IMR-90 (cell line): ENCODE measurements around the gene APBB3. TPM values are rescaled to one million over a fixed set of nuclear protein-coding genes. Genes with fewer than 3 reads are reported as not detected.

Experiments used
- ATAC-seq: fragments of 200-7000 bp; cut with Tn5 transposase; 2 replicates; pipeline ENCODE4 v1.9.1; 2020; ENCODE audit warnings: low read depth, mild to moderate bottlenecking, moderate library complexity
- BruUV-seq: library from RNA; stranded (reverse); fragments of 400-500 nt; replicated peaks from 2 replicates; lab custom pipeline; 2021; lab: Mats Ljungman, UMichigan
- CTCF ChIA-PET: fragments of 300-600 bp; formaldehyde crosslinking; extraction: SDS; loops from one replicate; lab custom pipeline; 2021; ENCODE audit warnings: antibody characterized with exemption; lab: Yijun Ruan, JAX
- POLR2A ChIA-PET: fragments of 300-600 bp; sonication (Branson Sonifier 250); formaldehyde crosslinking; loops from one replicate; lab custom pipeline; 2022; ENCODE audit warnings: antibody characterized with exemption; ENCODE audit not compliant: unreplicated experiment; lab: Charles Lee
- DNase-seq: peaks from one replicate; pipeline ENCODE4 v3.0.0; 2013
- H2AFZ ChIP-seq: replicated peaks from 2 replicates; pipeline ENCODE3; 2013; ENCODE audit warnings: low read length, mild to moderate bottlenecking; ENCODE audit not compliant: poor library complexity
- H2AK5ac ChIP-seq: 2 replicates; pipeline ENCODE4 v1.6.1; 2013; ENCODE audit warnings: low read depth, low read length, inconsistent platforms
- H2AK9ac ChIP-seq: replicated peaks from 2 replicates; pipeline ENCODE3; 2013; ENCODE audit warnings: mild to moderate bottlenecking, low read depth, low read length, moderate library complexity; ENCODE audit not compliant: poor library complexity
- H2BK120ac ChIP-seq: 2 replicates; pipeline ENCODE4 v1.6.1; 2013; ENCODE audit warnings: low read depth, low read length, inconsistent platforms
- H2BK15ac ChIP-seq: 3 replicates; pipeline ENCODE4 v1.6.1; 2013; ENCODE audit warnings: low read depth, low read length, inconsistent platforms
- H2BK20ac ChIP-seq: 2 replicates; pipeline ENCODE4 v1.6.1; 2013; ENCODE audit warnings: low read depth, mild to moderate bottlenecking, inconsistent platforms, low read length, moderate library complexity
- H2BK5ac ChIP-seq: 2 replicates; pipeline ENCODE4 v1.6.1; 2013; ENCODE audit warnings: mild to moderate bottlenecking, low read depth, low read length, inconsistent platforms; ENCODE audit not compliant: poor library complexity, severe bottlenecking
- H3K14ac ChIP-seq: replicated peaks from 2 replicates; pipeline ENCODE4 v1.6.1; 2013; ENCODE audit warnings: low read depth, low read length, inconsistent platforms
- H3K18ac ChIP-seq: 2 replicates; pipeline ENCODE4 v1.6.1; 2013; ENCODE audit warnings: low read depth, low read length, control low read depth
- H3K23ac ChIP-seq: 2 replicates; pipeline ENCODE4 v1.6.1; 2013; ENCODE audit warnings: low read depth, low read length, inconsistent platforms
- H3K27ac ChIP-seq: 2 replicates; pipeline ENCODE4 v1.5.1; 2013; ENCODE audit warnings: mild to moderate bottlenecking, control low read depth, low read length; ENCODE audit not compliant: insufficient read depth
- H3K27me3 ChIP-seq: 2 replicates; pipeline ENCODE4 v1.6.1; 2013; ENCODE audit warnings: low read length; ENCODE audit not compliant: control insufficient read depth, insufficient read depth
- H3K36me3 ChIP-seq: 2 replicates; pipeline ENCODE4 v1.6.1; 2013; ENCODE audit warnings: low read length, mixed read lengths; ENCODE audit not compliant: control insufficient read depth, insufficient read depth
- H3K4ac ChIP-seq: 2 replicates; pipeline ENCODE4 v1.6.1; 2013; ENCODE audit warnings: low read depth, low read length, inconsistent platforms
- H3K4me1 ChIP-seq: 2 replicates; pipeline ENCODE4 v1.6.1; 2013; ENCODE audit warnings: low read length, mixed read lengths; ENCODE audit not compliant: control insufficient read depth, insufficient read depth
- H3K4me2 ChIP-seq: 2 replicates; pipeline ENCODE4 v1.6.1; 2013; ENCODE audit warnings: low read depth, mild to moderate bottlenecking, control low read depth, low read length, moderate library complexity
- H3K4me3 ChIP-seq: 2 replicates; pipeline ENCODE4 v1.5.1; 2013; ENCODE audit warnings: low read depth, mild to moderate bottlenecking, control low read depth, low read length, moderate library complexity; ENCODE audit not compliant: insufficient read depth
- H3K56ac ChIP-seq: 2 replicates; pipeline ENCODE4 v1.6.1; 2013; ENCODE audit warnings: low read length, inconsistent platforms; ENCODE audit not compliant: insufficient read depth; ENCODE audit errors: extremely low read depth
- H3K79me1 ChIP-seq, 2 experiments: 2 replicates each; pipeline ENCODE4 v1.6.1; 2013; ENCODE audit warnings: low read length in 2 of 2, inconsistent platforms in 1 of 2, low read depth in 1 of 2
- H3K9ac ChIP-seq: 2 replicates; pipeline ENCODE4 v1.6.1; 2013; ENCODE audit warnings: low read depth, low read length, control low read depth
- H3K9me1 ChIP-seq: 2 replicates; pipeline ENCODE4 v1.6.1; 2013; ENCODE audit warnings: low read length, inconsistent platforms; ENCODE audit not compliant: insufficient read depth
- H3K9me3 ChIP-seq: 2 replicates; pipeline ENCODE4 v1.6.1; 2013; ENCODE audit warnings: low read length; ENCODE audit not compliant: control insufficient read depth, insufficient read depth
- H4K20me1 ChIP-seq: 2 replicates; pipeline ENCODE4 v1.6.1; 2013; ENCODE audit warnings: low read length, inconsistent platforms; ENCODE audit not compliant: insufficient read depth
- H4K5ac ChIP-seq: 2 replicates; pipeline ENCODE4 v1.6.1; 2013; ENCODE audit warnings: mild to moderate bottlenecking, low read depth, low read length, control low read depth
- H4K8ac ChIP-seq, 2 experiments: 2 replicates each; pipeline ENCODE4 v1.6.1; 2013; ENCODE audit warnings: low read depth in 2 of 2, low read length in 2 of 2, control low read depth in 1 of 2, inconsistent platforms in 1 of 2
- H4K91ac ChIP-seq: 2 replicates; pipeline ENCODE4 v1.6.1; 2013; ENCODE audit warnings: low read depth, low read length, inconsistent platforms; ENCODE audit not compliant: insufficient read depth
- BHLHE40 ChIP-seq: fragments of 150-350 bp; IDR thresholded peaks from 2 replicates; pipeline ENCODE4 v1.6.1; 2016; ENCODE audit warnings: mild to moderate bottlenecking, low read depth, low read length
- CEBPB ChIP-seq: IDR thresholded peaks from 2 replicates; pipeline ENCODE4 v1.6.1; 2012; ENCODE audit warnings: low read depth, low read length, improper control_type of control experiment
- CHD1 ChIP-seq: IDR thresholded peaks from 2 replicates; pipeline ENCODE4 v1.6.1; 2012; ENCODE audit warnings: low read depth, low read length, improper control_type of control experiment
- CTCF ChIP-seq: conservative IDR thresholded peaks from 2 replicates; pipeline ENCODE4 v1.5.1; 2012; ENCODE audit warnings: mild to moderate bottlenecking, low read depth, low read length, improper control_type of control experiment
- FOS ChIP-seq: fragments of 150-350 bp; IDR thresholded peaks from 2 replicates; pipeline ENCODE4 v1.6.1; 2016; ENCODE audit warnings: low read depth, low read length
- MAFK ChIP-seq: IDR thresholded peaks from 2 replicates; pipeline ENCODE4 v1.6.1; 2012; ENCODE audit warnings: low read depth, low read length, improper control_type of control experiment
- MAZ ChIP-seq: IDR thresholded peaks from 2 replicates; pipeline ENCODE4 v1.6.1; 2012; ENCODE audit warnings: low read depth, mild to moderate bottlenecking, low read length, improper control_type of control experiment, moderate library complexity, borderline replicate concordance
- MXI1 ChIP-seq: IDR thresholded peaks from 2 replicates; pipeline ENCODE4 v1.6.1; 2012; ENCODE audit warnings: low read depth, mild to moderate bottlenecking, low read length, moderate library complexity, borderline replicate concordance
- NFE2L2 ChIP-seq: fragments of 150-350 bp; IDR thresholded peaks from 2 replicates; pipeline ENCODE4 v1.6.1; 2016; ENCODE audit warnings: low read depth, mild to moderate bottlenecking, low read length
- POLR2A ChIP-seq: IDR thresholded peaks from 2 replicates; pipeline ENCODE4 v1.6.1; 2012; ENCODE audit warnings: mild to moderate bottlenecking, low read depth, low read length
- RAD21 ChIP-seq: IDR thresholded peaks from 2 replicates; pipeline ENCODE4 v1.6.1; 2012; ENCODE audit warnings: low read length, improper control_type of control experiment
- RCOR1 ChIP-seq: IDR thresholded peaks from 2 replicates; pipeline ENCODE4 v1.6.1; 2012; ENCODE audit warnings: mild to moderate bottlenecking, low read length, improper control_type of control experiment; ENCODE audit not compliant: insufficient replicate concordance
- RFX5 ChIP-seq: IDR thresholded peaks from 2 replicates; pipeline ENCODE4 v1.8.0; 2012; ENCODE audit warnings: low read depth, mild to moderate bottlenecking, low read length, moderate library complexity
- SMC3 ChIP-seq: fragments of 150-350 bp; IDR thresholded peaks from 2 replicates; pipeline ENCODE4 v1.6.1; 2016; ENCODE audit warnings: low read depth, mild to moderate bottlenecking, antibody characterized with exemption, low read length, moderate library complexity
- USF2 ChIP-seq: fragments of 150-350 bp; IDR thresholded peaks from 2 replicates; pipeline ENCODE4 v1.6.1; 2017; ENCODE audit warnings: mild to moderate bottlenecking, antibody characterized with exemption, low read length, low read depth
- whole genome bisulfite sequencing, 2 experiments: methylation state at CpG; one replicate each; pipeline versions ENCODE4 v1.1.5 to v1.1.7; 2013; ENCODE audit warnings: missing lambda C conversion rate in 2 of 2; ENCODE audit not compliant: insufficient read length in 1 of 2; ENCODE audit errors: extremely low coverage in 2 of 2; 5-methylcytosine and 5-hydroxymethylcytosine counted together
- dilution Hi-C: fragments of 300-500 bp; cut with HindIII; formaldehyde crosslinking; loops from one replicate; pipeline ENCODE4 v1.14.3; 2018; ENCODE audit warnings: low sequenced_read_pairs; ENCODE audit not compliant: unreplicated experiment
- in situ Hi-C: fragments of 300-500 bp; cut with MboI; formaldehyde crosslinking; loops from 3 replicates; pipeline ENCODE4 v1.14.3; 2019; ENCODE audit warnings: low sequenced_read_pairs, inconsistent platforms, mixed read lengths
- intact Hi-C: fragments of 100-400 bp; cut with micrococcal nuclease; formaldehyde crosslinking; loops from 2 replicates; pipeline ENCODE4 v1.10.0; 2022
- polyA plus RNA-seq, 3 experiments: library from polyadenylated mRNA; depleted of rRNA; stranded (reverse); fragments of >200 nt; gene quantifications; 2 replicates each; pipeline ENCODE4 v1.2.3, GENCODE V29; 2012; ENCODE audit warnings: low replicate concordance in 1 of 3
- total RNA-seq: library from RNA; depleted of rRNA; stranded (reverse); fragments of >200 nt; gene quantifications from 2 replicates; pipeline ENCODE4 v1.2.3, GENCODE V29; 2012
- TF ChIP-seq, protein P1 (sequence below): fragments of 150-350 bp; IDR thresholded peaks from 2 replicates; pipeline ENCODE4 v1.6.1; 2016; ENCODE audit warnings: low read depth, mild to moderate bottlenecking, low read length, moderate library complexity, borderline replicate concordance

The APBB3 gene
- total and polyA plus RNA-seq, 2 of the 4 experiments (the other 2 are of a cell fraction), result 6.6 to 23.8 TPM

GRCh38 chr5:140509898-140510297, 54.5 kb downstream of the APBB3 start:
- no peaks in the 10 kb centered on the region for H3K27me3 ChIP-seq
- H3K79me1 ChIP-seq, result no peaks in the 10 kb centered on the region
- H2AK5ac ChIP-seq, result no peak overlapping the region
- DNase-seq (no peak), ATAC-seq (no peak)
- no peaks in the 10 kb centered on the region for H3K4me1 ChIP-seq
- no peak overlapping the region for H3K4me3 ChIP-seq
- no peak overlapping the region for H2BK5ac ChIP-seq
- no peak overlapping the region for H3K23ac ChIP-seq
- peaks cover 37% of the 10 kb centered on the region for H3K36me3 ChIP-seq
- H3K4me2 ChIP-seq, result no peak overlapping the region
- H2AFZ ChIP-seq, result no peak overlapping the region
- H3K56ac ChIP-seq, result no peak overlapping the region
- POLR2A ChIA-PET, result no interaction called here
- no peaks in the 10 kb centered on the region; the same call in 1 of the 2 replicates for H3K9me1 ChIP-seq
- no peaks in the 10 kb centered on the region for H3K9me3 ChIP-seq
- no peak overlapping the region for H3K18ac ChIP-seq
- TF ChIP-seq RCOR1, result no peak
- TF ChIP-seq BHLHE40, result no peak
- no peak for TF ChIP-seq CTCF
- TF ChIP-seq USF2, result no peak
- no peak for TF ChIP-seq CHD1
- TF ChIP-seq MXI1, result no peak
- no peak for TF ChIP-seq SMC3
- TF ChIP-seq MAZ, result no peak
- TF ChIP-seq NFE2L2, result no peak
- TF ChIP-seq, protein P1, sequence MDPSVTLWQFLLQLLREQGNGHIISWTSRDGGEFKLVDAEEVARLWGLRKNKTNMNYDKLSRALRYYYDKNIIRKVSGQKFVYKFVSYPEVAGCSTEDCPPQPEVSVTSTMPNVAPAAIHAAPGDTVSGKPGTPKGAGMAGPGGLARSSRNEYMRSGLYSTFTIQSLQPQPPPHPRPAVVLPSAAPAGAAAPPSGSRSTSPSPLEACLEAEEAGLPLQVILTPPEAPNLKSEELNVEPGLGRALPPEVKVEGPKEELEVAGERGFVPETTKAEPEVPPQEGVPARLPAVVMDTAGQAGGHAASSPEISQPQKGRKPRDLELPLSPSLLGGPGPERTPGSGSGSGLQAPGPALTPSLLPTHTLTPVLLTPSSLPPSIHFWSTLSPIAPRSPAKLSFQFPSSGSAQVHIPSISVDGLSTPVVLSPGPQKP, result no peak
- TF ChIP-seq FOS, result no peak
- TF ChIP-seq RAD21, result no peak
- TF ChIP-seq RFX5, result no peak
- no peak for TF ChIP-seq CEBPB
- TF ChIP-seq MAFK, result no peak
- TF ChIP-seq POLR2A, result no peak
- BruUV-seq, result no TSS peak
- H4K8ac ChIP-seq, result no peak overlapping the region
- no peak overlapping the region for H2BK20ac ChIP-seq
- no CpG with 5 or more reads among the region's 4 CpGs for WGBS, 2 experiments
- in situ Hi-C loops (no loop called here), dilution Hi-C loops (no loop called here), intact Hi-C loops (loop anchor here (5.0 kb wide), 1 partner anchor 48 kb away; no protein-coding TSS in a partner anchor)
- no peak overlapping the region for H3K14ac ChIP-seq
- H2AK9ac ChIP-seq, result no peak overlapping the region
- no peak overlapping the region for H2BK15ac ChIP-seq
- no peak overlapping the region for H4K91ac ChIP-seq
- no peaks in the 10 kb centered on the region for H4K20me1 ChIP-seq
- CTCF ChIA-PET, result no interaction called here
- H4K5ac ChIP-seq, result no peak overlapping the region
- no peak overlapping the region for H3K9ac ChIP-seq
- H3K27ac ChIP-seq, result no peak overlapping the region
- no peak overlapping the region for H2BK120ac ChIP-seq
- H3K4ac ChIP-seq, result no peak overlapping the region
